HUES6 (cell line): ENCODE results near the gene GPR160.
A peak's percentile ranks its signal among the peaks of the same experiment; 100 is the strongest.

ENCODE experiments used
- H3K27ac ChIP-seq: 2 replicates; pipeline ENCODE4 v1.7.0; 2013; ENCODE audit warnings: low read depth, mild to moderate bottlenecking, low read length, inconsistent platforms
- H3K27me3 ChIP-seq: 2 replicates; pipeline ENCODE4 v1.6.1; 2013; ENCODE audit warnings: low read length; ENCODE audit not compliant: control insufficient read depth, insufficient read depth
- H3K36me3 ChIP-seq: 2 replicates; pipeline ENCODE4 v1.6.1; 2013; ENCODE audit warnings: low read length; ENCODE audit not compliant: control insufficient read depth, insufficient read depth
- H3K4me1 ChIP-seq: 2 replicates; pipeline ENCODE4 v1.6.1; 2013; ENCODE audit warnings: low read length; ENCODE audit not compliant: control insufficient read depth, insufficient read depth
- H3K4me3 ChIP-seq: 2 replicates; pipeline ENCODE4 v1.5.1; 2013; ENCODE audit warnings: low read depth, low read length
- H3K9ac ChIP-seq: one replicate; pipeline ENCODE4 v1.6.1; 2013; ENCODE audit warnings: mild to moderate bottlenecking, low read length
- H3K9me3 ChIP-seq: 2 replicates; pipeline ENCODE4 v1.6.1; 2013; ENCODE audit warnings: low read depth, low read length; ENCODE audit not compliant: control insufficient read depth, insufficient read depth

The GPR160 gene

GRCh38 chr3:170037463-170038433 is at the start of gene GPR160:
GPR160 (plus strand) TSS chr3:170037995; CDS start chr3:170083973, 45,978 bp downstream.
- Histone ChIP-seq H3K27ac (no peak within 1 kb of the TSS), H3K4me3 (peak within 1 kb of the TSS; percentile 77), H3K36me3 (no peaks in the 10 kb centered on the region), H3K9me3 (no peaks in the 10 kb centered on the region), H3K9ac (peak within 1 kb of the TSS; percentile 43), H3K4me1 (peaks cover 22% of the 10 kb centered on the region; the same call in 1 of the 2 replicates), H3K27me3 (peaks cover 41% of the 10 kb centered on the region)

- H3K4me3 ChIP-seq, result no peak overlapping the region
These were observed 47.4 kb upstream of the GPR160 start for GRCh38 chr3:169990431-169990830.

GRCh38 chr3:169992156-169992555 is 45.6 kb upstream of the GPR160 start:
- no peaks in the 10 kb centered on the region for H3K4me1 ChIP-seq
- H3K36me3 ChIP-seq, result peaks cover 75% of the 10 kb centered on the region
- H3K27ac ChIP-seq, result no peak overlapping the region
- no peaks in the 10 kb centered on the region for H3K27me3 ChIP-seq
- no peak overlapping the region for H3K9ac ChIP-seq
- H3K9me3 ChIP-seq, result no peaks in the 10 kb centered on the region
- H3K4me3 ChIP-seq, result no peak overlapping the region

More at GRCh38 chr3:169990431-169990830, 47.4 kb upstream of the GPR160 start:
- no peaks in the 10 kb centered on the region for H3K27me3 ChIP-seq
- H3K27ac ChIP-seq, result no peak overlapping the region
- H3K36me3 ChIP-seq, result peaks cover 87% of the 10 kb centered on the region
- no peaks in the 10 kb centered on the region for H3K9me3 ChIP-seq
- H3K4me1 ChIP-seq, result no peaks in the 10 kb centered on the region
- no peak overlapping the region for H3K9ac ChIP-seq

GRCh38 chr3:169992781-169993180 is 45.0 kb upstream of the GPR160 start:
- Histone ChIP-seq H3K27ac (no peak overlapping the region), H3K9me3 (no peaks in the 10 kb centered on the region), H3K4me3 (no peak overlapping the region), H3K4me1 (no peaks in the 10 kb centered on the region), H3K9ac (no peak overlapping the region), H3K27me3 (no peaks in the 10 kb centered on the region), H3K36me3 (peaks cover 69% of the 10 kb centered on the region)

GRCh38 chr3:169993761-169994160 is 44.0 kb upstream of the GPR160 start:
- Histone ChIP-seq H3K36me3 (peaks cover 62% of the 10 kb centered on the region), H3K4me1 (no peaks in the 10 kb centered on the region), H3K4me3 (no peak overlapping the region), H3K27ac (no peak overlapping the region), H3K27me3 (no peaks in the 10 kb centered on the region), H3K9ac (no peak overlapping the region), H3K9me3 (no peaks in the 10 kb centered on the region)

- Histone ChIP-seq H3K27ac (no peak overlapping the region), H3K36me3 (peaks cover 48% of the 10 kb centered on the region), H3K9ac (no peak overlapping the region), H3K9me3 (0 out of 2 replicates have a peak, but pooled peaks cover 2% of the 10 kb centered on the region), H3K4me3 (no peak overlapping the region), H3K27me3 (no peaks in the 10 kb centered on the region), H3K4me1 (no peaks in the 10 kb centered on the region)
These were observed 41.7 kb upstream of the GPR160 start for GRCh38 chr3:169996063-169996462.

- Histone ChIP-seq H3K36me3 (peaks cover 24% of the 10 kb centered on the region), H3K4me3 (no peak overlapping the region), H3K27me3 (no peaks in the 10 kb centered on the region), H3K4me1 (no peaks in the 10 kb centered on the region), H3K27ac (no peak overlapping the region), H3K9me3 (0 out of 2 replicates have a peak, but pooled peaks cover 2% of the 10 kb centered on the region), H3K9ac (no peak overlapping the region)
These were observed 39.1 kb upstream of the GPR160 start for GRCh38 chr3:169998668-169999131.

GRCh38 chr3:169999433-169999832 is 38.4 kb upstream of the GPR160 start:
- H3K9me3 ChIP-seq, result 0 out of 2 replicates have a peak, but pooled peaks cover 2% of the 10 kb centered on the region
- no peak overlapping the region for H3K27ac ChIP-seq
- peaks cover 16% of the 10 kb centered on the region for H3K36me3 ChIP-seq
- no peak overlapping the region for H3K4me3 ChIP-seq
- no peaks in the 10 kb centered on the region for H3K4me1 ChIP-seq
- H3K9ac ChIP-seq, result no peak overlapping the region
- no peaks in the 10 kb centered on the region for H3K27me3 ChIP-seq

- Histone ChIP-seq H3K4me1 (no peaks in the 10 kb centered on the region), H3K27me3 (no peaks in the 10 kb centered on the region), H3K36me3 (peaks cover 14% of the 10 kb centered on the region), H3K9me3 (0 out of 2 replicates have a peak, but pooled peaks cover 2% of the 10 kb centered on the region), H3K4me3 (no peak overlapping the region), H3K9ac (no peak overlapping the region), H3K27ac (no peak overlapping the region)
These were observed 37.7 kb upstream of the GPR160 start for GRCh38 chr3:170000051-170000450.

GRCh38 chr3:170002231-170002630 is 35.6 kb upstream of the GPR160 start:
- H3K4me1 ChIP-seq, result no peaks in the 10 kb centered on the region
- H3K27ac ChIP-seq, result no peak overlapping the region
- H3K4me3 ChIP-seq, result no peak overlapping the region
- H3K9me3 ChIP-seq, result 0 out of 2 replicates have a peak, but pooled peaks cover 2% of the 10 kb centered on the region
- no peaks in the 10 kb centered on the region for H3K27me3 ChIP-seq
- H3K9ac ChIP-seq, result no peak overlapping the region
- peaks cover 8% of the 10 kb centered on the region; the same call in 1 of the 2 replicates for H3K36me3 ChIP-seq

GRCh38 chr3:170002879-170003278 is 34.9 kb upstream of the GPR160 start:
- 0 out of 2 replicates have a peak, but pooled peaks cover 2% of the 10 kb centered on the region for H3K9me3 ChIP-seq
- no peak overlapping the region for H3K27ac ChIP-seq
- peaks cover 8% of the 10 kb centered on the region; the same call in 1 of the 2 replicates for H3K36me3 ChIP-seq
- H3K9ac ChIP-seq, result no peak overlapping the region
- no peaks in the 10 kb centered on the region for H3K4me1 ChIP-seq
- H3K4me3 ChIP-seq, result no peak overlapping the region
- H3K27me3 ChIP-seq, result no peaks in the 10 kb centered on the region
